HPDE6-E6E7 (cell line): Measurements from ENCODE around the gene TEKT2.

Source experiments
- DNase-seq: peaks from one replicate; pipeline ENCODE4 v3.0.0; 2011; ENCODE audit warnings: missing footprints; ENCODE audit errors: extremely low spot score

TEKT2 gene

GRCh38 chr1:36087233-36088123, 3.6 kb downstream of the TEKT2 start:
- no peak for DNase-seq

- no peak for DNase-seq
These were observed 4.3 kb downstream of the TEKT2 start for GRCh38 chr1:36088265-36088576.

- DNase-seq = peak; percentile 81
These were observed 4.9 kb downstream of the TEKT2 start, which contains the start of gene ADPRS for GRCh38 chr1:36088577-36089392. Gene ADPRS, plus strand, starts transcription at chr1:36088892. Its CDS starts 13 bp downstream, at chr1:36088905.

DNA sequence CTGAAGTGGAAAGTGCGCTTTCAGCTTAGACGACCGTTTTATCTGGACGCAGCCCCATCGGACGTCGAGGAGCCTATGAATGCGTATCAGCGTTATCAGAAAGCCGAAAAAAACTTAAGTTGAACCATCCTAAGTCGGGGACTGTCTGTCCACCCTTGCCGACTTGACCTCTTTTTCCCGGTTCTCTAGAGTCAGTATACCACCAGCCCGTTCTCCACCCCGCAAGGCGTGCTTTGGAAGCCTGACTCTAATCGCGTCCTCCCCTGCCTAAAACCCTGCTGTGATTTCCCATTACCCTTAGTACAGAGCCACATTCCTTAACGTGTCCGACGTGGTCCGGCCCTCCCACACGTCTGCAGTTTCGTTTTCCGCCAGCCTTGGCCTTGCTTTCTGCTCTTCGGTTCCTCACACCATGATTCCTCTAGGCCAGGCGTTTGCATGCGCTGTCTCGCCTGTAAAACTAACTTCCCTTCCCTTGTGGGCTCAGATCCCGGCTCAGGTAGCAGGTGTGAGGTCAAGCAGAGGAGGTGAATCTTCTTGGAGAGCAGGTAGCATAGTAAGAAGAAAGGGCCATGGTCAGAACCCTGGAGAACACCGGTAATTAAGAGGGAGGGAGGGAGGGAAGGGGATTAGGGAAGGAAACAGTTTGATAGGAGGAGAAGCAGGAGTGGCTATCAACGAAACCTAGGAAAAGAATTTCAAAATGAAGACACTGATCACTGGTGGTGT, 5.7 kb downstream of the TEKT2 start:
- DNase-seq = no peak

DNA sequence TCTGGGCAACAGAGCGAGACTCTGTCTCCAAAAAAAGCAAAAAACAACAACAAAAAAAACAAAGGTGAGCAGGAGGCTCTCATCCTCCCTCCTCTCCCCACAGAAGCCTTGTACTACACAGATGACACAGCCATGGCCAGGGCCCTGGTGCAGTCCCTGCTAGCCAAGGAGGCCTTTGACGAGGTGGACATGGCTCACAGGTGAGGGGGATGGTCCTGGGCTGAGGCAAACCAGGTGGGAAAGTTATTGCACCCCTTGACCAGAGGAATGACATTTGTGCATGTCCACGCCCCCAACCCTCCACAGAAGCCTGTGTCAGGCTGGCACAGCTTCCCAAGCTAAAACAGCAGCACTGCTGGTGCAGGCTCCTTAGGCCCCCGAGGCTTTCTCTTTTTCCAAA, 7.2 kb downstream of the TEKT2 start:
- DNase-seq = no peak

DNA sequence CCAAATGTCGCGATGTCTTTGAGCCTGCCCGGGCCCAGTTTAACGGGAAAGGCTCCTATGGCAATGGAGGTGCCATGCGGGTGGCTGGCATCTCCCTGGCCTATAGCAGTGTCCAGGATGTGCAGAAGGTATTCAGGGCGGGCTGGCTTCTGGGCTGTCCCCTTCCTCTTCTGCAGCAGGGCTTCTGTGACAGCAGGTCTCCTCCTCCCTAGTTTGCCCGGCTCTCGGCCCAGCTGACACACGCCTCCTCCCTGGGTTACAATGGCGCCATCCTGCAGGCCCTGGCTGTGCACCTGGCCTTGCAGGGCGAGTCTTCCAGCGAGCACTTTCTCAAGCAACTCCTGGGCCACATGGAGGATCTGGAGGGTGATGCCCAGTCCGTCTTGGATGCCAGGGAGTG, 7.8 kb downstream of the TEKT2 start:
- DNase-seq = no peak

- no peak for DNase-seq
These were observed 8.4 kb downstream of the TEKT2 start for GRCh38 chr1:36092166-36092797.

GRCh38 chr1:36092798-36093185, 8.9 kb downstream of the TEKT2 start:
- no peak for DNase-seq

DNA sequence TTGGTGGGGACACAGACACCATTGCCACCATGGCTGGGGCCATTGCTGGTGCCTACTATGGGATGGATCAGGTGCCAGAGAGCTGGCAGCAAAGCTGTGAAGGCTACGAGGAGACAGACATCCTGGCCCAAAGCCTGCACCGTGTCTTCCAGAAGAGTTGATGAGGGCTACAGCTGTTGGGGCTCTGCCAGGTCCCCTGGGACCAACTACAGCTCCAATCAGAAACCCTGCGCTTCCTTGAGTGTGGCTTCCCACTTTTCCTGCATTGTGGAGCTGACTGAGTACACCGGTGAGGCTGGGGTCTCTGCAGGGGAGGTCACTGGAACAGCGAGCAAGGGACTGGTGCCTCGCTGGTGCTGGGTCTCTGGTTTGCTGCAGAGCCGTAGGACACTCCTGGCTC, 9.3 kb downstream of the TEKT2 start:
- no peak for DNase-seq

DNA sequence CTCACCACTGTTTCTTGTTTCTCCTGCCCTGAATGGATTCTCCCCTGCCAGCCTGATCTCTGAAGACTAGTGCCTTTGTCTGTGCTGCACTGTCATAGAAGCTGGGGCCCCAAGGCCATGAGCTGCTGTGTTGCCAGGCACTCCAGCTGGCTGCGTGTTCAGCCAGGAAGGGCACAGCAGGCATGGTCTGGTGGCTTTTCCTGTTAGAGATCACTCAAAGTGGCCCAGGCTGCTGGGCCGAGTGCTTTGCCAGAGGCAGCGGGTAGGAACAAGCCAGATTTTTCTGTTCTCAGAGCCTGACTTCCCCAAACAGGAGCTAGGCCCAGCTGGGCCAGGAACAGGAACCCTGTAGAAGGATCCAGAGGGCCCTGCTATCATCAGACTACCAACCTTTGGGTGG, 10.0 kb downstream of the TEKT2 start:
- no peak for DNase-seq

- no peak for DNase-seq
These were observed 10.7 kb downstream of the TEKT2 start for GRCh38 chr1:36094621-36095061.

DNA sequence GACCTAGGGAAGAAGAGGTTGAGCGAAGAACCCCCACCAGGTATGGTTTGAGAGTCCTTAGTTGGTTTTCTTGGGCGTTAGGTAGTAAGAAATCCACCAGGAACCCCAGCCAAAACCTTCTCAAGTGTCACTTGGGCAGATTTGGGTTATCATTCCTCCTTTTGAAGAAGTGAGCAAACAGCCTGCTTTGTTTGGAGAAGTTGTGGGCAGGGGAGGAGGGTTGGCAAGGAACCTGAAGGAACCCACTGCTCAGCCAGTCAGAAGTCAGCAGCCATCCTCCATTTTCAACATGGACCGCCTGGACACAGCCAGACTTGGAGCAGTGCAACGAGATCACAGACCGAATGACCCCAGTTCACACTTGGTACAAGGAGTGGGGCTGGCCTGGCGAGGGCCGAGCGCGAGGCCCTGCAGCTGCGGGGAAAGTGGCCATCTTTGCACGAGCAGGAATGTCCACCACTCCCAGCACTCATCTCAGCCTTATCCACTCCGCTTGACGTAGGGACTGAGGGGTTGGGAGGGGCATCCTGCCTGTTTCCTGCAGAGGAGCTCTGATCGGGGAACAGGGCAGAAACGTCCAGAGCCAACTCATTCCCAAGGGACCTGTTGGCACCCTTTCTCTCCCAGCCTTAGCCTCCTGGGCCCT, 12.0 kb downstream of the TEKT2 start:
- DNase-seq = no peak

DNA sequence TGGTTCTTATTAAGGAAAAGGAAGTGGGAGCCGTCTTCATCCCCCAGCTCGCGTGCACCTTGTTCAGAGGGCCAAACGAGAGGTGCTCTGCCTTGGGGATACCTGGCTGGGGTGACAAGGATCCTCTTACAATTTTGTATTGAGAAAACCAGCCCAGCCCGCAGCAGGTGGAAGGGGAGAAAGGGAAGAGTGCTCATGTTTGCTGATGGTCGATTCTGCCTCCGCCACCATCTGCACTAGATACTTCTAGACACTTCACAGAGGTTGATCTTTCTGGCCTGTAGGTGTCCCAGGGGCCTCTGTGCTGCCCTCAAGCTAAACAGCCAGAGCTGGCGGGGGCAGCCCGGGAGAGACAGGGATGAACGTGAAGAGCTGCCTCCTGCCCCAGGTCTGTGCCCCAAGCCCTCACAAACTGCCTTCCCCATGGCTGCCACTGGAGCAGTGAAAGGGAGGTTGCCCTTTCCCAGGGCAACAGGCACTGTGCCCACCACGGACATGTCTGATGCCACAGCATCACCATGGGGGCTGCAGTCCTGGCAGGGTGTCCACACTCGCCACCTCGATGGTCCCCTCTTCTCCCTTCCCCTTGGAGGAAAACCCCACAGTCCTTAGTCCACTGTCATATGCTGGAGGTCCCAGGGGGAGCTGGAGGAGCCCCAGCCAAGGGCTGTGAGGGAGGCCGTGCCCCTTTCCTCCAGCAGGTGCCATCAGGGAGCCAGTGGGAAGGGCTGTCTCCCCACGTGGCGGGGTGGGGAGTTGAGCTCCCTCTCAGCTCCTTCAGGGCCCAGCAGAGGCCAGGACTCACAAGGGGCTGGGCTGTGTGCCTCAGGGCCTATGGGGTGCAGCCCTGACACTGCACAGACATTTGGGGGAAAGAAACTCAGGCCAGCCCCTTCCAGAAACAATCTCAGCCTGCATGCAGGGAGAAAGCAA, 12.9 kb downstream of the TEKT2 start:
- DNase-seq = no peak

GRCh38 chr1:36097693-36098585, 14.0 kb downstream of the TEKT2 start:
- no peak for DNase-seq

DNA sequence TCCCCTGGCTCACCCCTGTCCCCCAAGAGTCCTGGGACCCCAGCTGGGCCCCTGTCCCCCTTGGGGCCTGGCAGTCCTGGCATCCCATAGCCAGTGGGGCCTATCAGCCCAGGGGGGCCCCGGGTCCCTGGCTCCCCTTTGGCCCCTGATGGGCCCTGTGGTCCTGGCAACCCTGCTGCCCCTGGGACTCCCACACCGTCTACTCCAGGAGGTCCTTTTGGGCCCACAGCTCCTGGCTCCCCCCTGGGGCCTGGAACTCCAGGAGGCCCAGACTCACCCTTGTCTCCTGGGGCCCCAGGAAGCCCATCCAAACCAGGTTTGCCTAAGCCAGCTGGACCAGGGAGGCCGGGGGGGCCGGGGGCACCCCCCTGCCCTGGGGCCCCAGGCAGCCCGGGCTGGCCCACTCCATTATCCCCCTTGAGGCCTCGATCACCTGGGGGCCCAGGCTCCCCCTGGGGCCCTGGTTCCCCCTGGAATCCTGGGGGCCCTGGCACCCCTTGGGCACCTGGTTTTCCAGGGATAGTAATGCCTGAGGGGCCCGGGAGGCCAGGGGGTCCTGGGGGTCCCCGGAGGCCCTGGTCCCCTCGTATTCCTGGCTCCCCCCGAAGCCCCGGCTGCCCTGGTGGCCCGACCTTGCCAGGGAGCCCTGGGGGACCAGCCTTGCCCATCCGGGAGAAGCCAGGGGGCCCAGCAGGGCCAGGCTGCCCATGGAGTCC, 14.9 kb downstream of the TEKT2 start:
- no peak for DNase-seq

- DNase-seq = peak; percentile 81
These were observed 15.9 kb downstream of the TEKT2 start for GRCh38 chr1:36099681-36100341.

DNA sequence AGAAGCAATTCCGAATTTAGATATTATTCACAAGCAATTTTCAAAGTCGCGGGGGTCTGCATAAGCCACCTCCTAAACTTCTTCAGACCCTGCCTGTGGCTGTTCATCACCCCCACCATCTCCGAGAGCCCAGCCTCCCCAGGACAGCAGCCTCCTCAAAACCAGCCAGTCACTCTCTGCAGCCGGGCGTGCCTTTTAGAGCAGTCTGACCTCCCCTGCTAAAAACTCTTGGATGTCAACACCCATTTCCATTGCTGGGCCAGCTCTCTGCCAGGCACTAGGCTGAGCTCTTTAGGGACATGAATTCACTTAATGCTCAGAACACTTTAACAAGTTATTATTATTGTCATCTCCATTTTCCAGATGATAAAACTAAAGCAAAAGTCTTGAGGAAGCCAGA, 16.5 kb downstream of the TEKT2 start:
- no peak for DNase-seq

- no peak for DNase-seq
These were observed 17.7 kb downstream of the TEKT2 start for GRCh38 chr1:36101546-36101945.
